K562 (cell line): ENCODE results near the gene GZMM. TPM values are rescaled to one million over a fixed set of nuclear protein-coding genes. Genes with fewer than 3 reads are reported as not detected.
A peak's percentile ranks its signal among the peaks of the same experiment; 100 is the strongest.

Source experiments
- ATAC-seq: fragments of 200-7000 bp; cut with Tn5 transposase; 3 replicates; pipeline ENCODE4 v1.9.1; 2020; ENCODE audit warnings: moderate library complexity
- BruUV-seq: library from RNA; stranded (reverse); fragments of 400-500 nt; replicated peaks from 2 replicates; lab custom pipeline; 2021; lab: Mats Ljungman, UMichigan
- CTCF ChIA-PET: fragments of 300-600 bp; formaldehyde crosslinking; extraction: SDS; loops from one replicate; lab custom pipeline; 2021; ENCODE audit warnings: low intra/inter-chr PET ratio; lab: Yijun Ruan, JAX
- POLR2A ChIA-PET: fragments of 300-600, 350-650 bp; sonication (Branson Sonifier 250); formaldehyde crosslinking; extraction: SDS; loops from one replicate; lab custom pipeline; 2021; ENCODE audit warnings: antibody characterized with exemption, inconsistent platforms; lab: Yijun Ruan, JAX
- DNase-seq, 4 experiments: peaks; one replicate each; pipeline versions ENCODE4 v3.0.0 to v3.0.0-alpha.2; 2011 to 2018; ENCODE audit warnings: low spot score in 3 of 4, mixed read lengths in 3 of 4; ENCODE audit errors: extremely low read depth in 1 of 4
- FAIRE-seq: peaks from 2 replicates; lab custom pipeline; 2011; peaks lifted over from hg19 to GRCh38; lab: Jason Lieb, UNC
- H2AFZ ChIP-seq: 2 replicates; pipeline ENCODE4 v1.6.0; 2011; ENCODE audit warnings: low read depth, low read length, control low read depth, inconsistent platforms
- H3K27ac ChIP-seq: fragments of 200-600 bp; 3 replicates; pipeline ENCODE4 v1.8.0; 2011; ENCODE audit warnings: low read depth, mild to moderate bottlenecking, control low read depth, inconsistent platforms, low read length, moderate library complexity, mixed read lengths; ENCODE audit errors: extremely low read depth
- H3K27me3 ChIP-seq, 2 experiments: fragments of 300-600 bp in 1 of 2; 2 replicates in 1 of 2; 3 replicates in 1 of 2; pipeline versions ENCODE4 v1.6.0 to v1.8.0; 2011; ENCODE audit warnings: inconsistent platforms in 2 of 2, low read length in 2 of 2, mild to moderate bottlenecking in 1 of 2, mixed read lengths in 1 of 2, moderate library complexity in 1 of 2; ENCODE audit not compliant: control insufficient read depth in 2 of 2, insufficient read depth in 2 of 2
- H3K36me3 ChIP-seq: fragments of 300-600 bp; 3 replicates; pipeline ENCODE4 v1.8.0; 2011; ENCODE audit warnings: mild to moderate bottlenecking, low read length, inconsistent platforms; ENCODE audit not compliant: control insufficient read depth, insufficient read depth
- H3K4me1 ChIP-seq, 2 experiments: fragments of 200-600 bp in 1 of 2; replicated peaks in 1 of 2; 2 replicates in 1 of 2; 3 replicates in 1 of 2; pipeline versions ENCODE4 v1.5.1 to v1.8.0; 2011; ENCODE audit warnings: inconsistent platforms in 2 of 2, low read length in 2 of 2, mild to moderate bottlenecking in 1 of 2, mixed read lengths in 1 of 2, moderate library complexity in 1 of 2; ENCODE audit not compliant: control insufficient read depth in 2 of 2, insufficient read depth in 2 of 2
- H3K4me2 ChIP-seq: 2 replicates; pipeline ENCODE4 v1.6.1; 2011; ENCODE audit warnings: low read length, control low read depth, inconsistent platforms, mixed read lengths; ENCODE audit not compliant: insufficient read depth
- H3K4me3 ChIP-seq: fragments of 200-600 bp; sonication (generic), shearing (Covaris generic); 2 replicates; pipeline ENCODE4 v1.5.1; 2016; ENCODE audit warnings: control low read depth, inconsistent platforms
- H3K79me2 ChIP-seq: fragments of 200-600 bp; 3 replicates; pipeline ENCODE4 v1.8.0; 2011; ENCODE audit warnings: low read length, inconsistent platforms; ENCODE audit not compliant: control insufficient read depth, insufficient read depth
- H3K9ac ChIP-seq, 2 experiments: 2 replicates each; pipeline versions ENCODE4 v1.6.0 to v1.6.1; 2011; ENCODE audit warnings: low read depth in 2 of 2, low read length in 2 of 2, control low read depth in 1 of 2, inconsistent platforms in 1 of 2, mild to moderate bottlenecking in 1 of 2, mixed read lengths in 1 of 2; ENCODE audit not compliant: insufficient read depth in 1 of 2
- H3K9me1 ChIP-seq: one replicate; pipeline ENCODE4 v1.6.0; 2011; ENCODE audit warnings: inconsistent platforms, mild to moderate bottlenecking, low read length, moderate library complexity; ENCODE audit not compliant: control insufficient read depth, insufficient read depth
- H3K9me3 ChIP-seq: replicated peaks from 2 replicates; pipeline ENCODE4 v1.5.1; 2011; ENCODE audit warnings: low read depth, low read length, inconsistent platforms; ENCODE audit not compliant: control insufficient read depth, insufficient read depth
- H4K20me1 ChIP-seq: replicated peaks from 2 replicates; pipeline ENCODE4 v1.6.1; 2011; ENCODE audit warnings: low read length, inconsistent platforms, mixed read lengths; ENCODE audit not compliant: control insufficient read depth, insufficient read depth
- BRF2 ChIP-seq: IDR thresholded peaks from 3 replicates; pipeline ENCODE4 v1.6.1; 2011; ENCODE audit warnings: borderline replicate concordance, mild to moderate bottlenecking; ENCODE audit not compliant: insufficient read length, insufficient read depth
- CXXC5 ChIP-seq: fragments of 250-450 bp; sonication (Bioruptor Pico); IDR thresholded peaks from 2 replicates; pipeline ENCODE4 v1.8.0; 2022; ENCODE audit warnings: inconsistent platforms, mild to moderate bottlenecking, moderate library complexity
- FOXK1 ChIP-seq: sonication (generic); formaldehyde crosslinking; IDR thresholded peaks from 2 replicates; pipeline ENCODE4 v1.8.0; 2022; ENCODE audit warnings: missing genetic modification reagents, mild to moderate bottlenecking, borderline replicate concordance
- GABPB1 ChIP-seq: sonication (generic); formaldehyde crosslinking; IDR thresholded peaks from 2 replicates; pipeline ENCODE4 v1.8.0; 2022; ENCODE audit warnings: mild to moderate bottlenecking, missing genetic modification reagents
- HBP1 ChIP-seq: fragments of 450-650 bp; formaldehyde crosslinking; IDR thresholded peaks from 2 replicates; pipeline ENCODE4 v1.4.0; 2022; ENCODE audit warnings: missing genetic modification characterization
- HDAC2 ChIP-seq: fragments of 450-650 bp; IDR thresholded peaks from 2 replicates; pipeline ENCODE4 v1.6.1; 2016; ENCODE audit warnings: mild to moderate bottlenecking
- HEY1 ChIP-seq: fragments of 250-450 bp; sonication (Bioruptor Pico); IDR thresholded peaks from 2 replicates; pipeline ENCODE4 v1.5.0; 2020; ENCODE audit warnings: mild to moderate bottlenecking, moderate library complexity, borderline replicate concordance
- ILF3 ChIP-seq: fragments of 450-650 bp; IDR thresholded peaks from 2 replicates; pipeline ENCODE4 v1.6.1; 2018; ENCODE audit warnings: antibody characterized with exemption, mild to moderate bottlenecking, moderate library complexity, borderline replicate concordance
- MECOM ChIP-seq: fragments of 250-450 bp; sonication (Bioruptor Pico); IDR thresholded peaks from 2 replicates; pipeline ENCODE4 v1.8.0; 2022; ENCODE audit warnings: inconsistent platforms
- NFIC ChIP-seq: fragments of 450-650 bp; IDR thresholded peaks from 2 replicates; pipeline ENCODE4 v1.6.1; 2017; ENCODE audit warnings: mild to moderate bottlenecking, inconsistent platforms
- POLR2A ChIP-seq: fragments of 450-650 bp; conservative IDR thresholded peaks from 2 replicates; pipeline ENCODE4 v1.6.1; 2016
- RERE ChIP-seq: sonication (generic); formaldehyde crosslinking; IDR thresholded peaks from 2 replicates; pipeline ENCODE4 v1.8.0; 2023; ENCODE audit warnings: missing genetic modification reagents, mild to moderate bottlenecking, borderline replicate concordance
- RUNX1 ChIP-seq: sonication (generic); IDR thresholded peaks from 2 replicates; pipeline ENCODE4 v1.6.1; 2016; ENCODE audit warnings: antibody characterized with exemption, low read depth
- U2AF2 ChIP-seq: fragments of 200-400 bp; formaldehyde crosslinking; optimal IDR thresholded peaks from 2 replicates; pipeline ENCODE3; 2017; ENCODE audit warnings: low read depth, mild to moderate bottlenecking, low read length
- ZSCAN32 ChIP-seq: fragments of 450-650 bp; formaldehyde crosslinking; IDR thresholded peaks from 2 replicates; pipeline ENCODE4 v1.4.0; 2020; ENCODE audit warnings: mild to moderate bottlenecking, moderate library complexity
- WGBS: fragments of 100-300 bp; shearing (Covaris generic); methylation state at CpG from one replicate; pipeline ENCODE4 v1.1.6; 2016; ENCODE audit warnings: low coverage, mixed read lengths; ENCODE audit not compliant: insufficient coverage; ENCODE audit errors: missing lambda C conversion rate; 5-methylcytosine and 5-hydroxymethylcytosine counted together
- in situ Hi-C: fragments of 300-500 bp; cut with MboI; formaldehyde crosslinking; loops from 4 replicates; pipeline ENCODE4 v1.15.0; 2018; ENCODE audit warnings: inconsistent platforms, mixed read lengths
- intact Hi-C: fragments of 100-400 bp; cut with micrococcal nuclease; formaldehyde crosslinking; loops from 2 replicates; pipeline ENCODE4 v1.14.2; 2022
- polyA plus RNA-seq, 8 experiments: library from polyadenylated mRNA; depleted of rRNA in 4 of 8; stranded (reverse) in 5 of 8; unstranded in 3 of 8; fragments of >200 nt; fragmentation: Nextera tagmentation in 2 of 8; fragmentation: Illumina TruSeq in 1 of 8; extraction: Ambion mirVana in 2 of 8; extraction: Trizol in 1 of 8; gene quantifications; 2 replicates each; pipeline versions ENCODE4 v1.2.1 to v1.2.3, GENCODE V29; 2011 to 2014; ENCODE audit warnings: inconsistent platforms in 1 of 8, missing spikeins in 1 of 8
- total RNA-seq, 7 experiments: library from RNA; depleted of rRNA in 6 of 7; stranded (reverse); fragments of >200 nt in 6 of 7; fragmentation: Illumina TruSeq in 2 of 7; extraction: Trizol in 2 of 7; gene quantifications; 2 replicates each; pipeline versions ENCODE4 v1.2.1 to v1.2.3, GENCODE V29; 2011 to 2021; ENCODE audit warnings: low replicate concordance in 1 of 7

The GZMM gene
- total and polyA plus RNA-seq, 9 of the 15 experiments (the other 6 are each of a cell fraction or from before 2014, with no cell fraction given), result 0.08 to 2.6 (median 0.70) TPM; not detected in 2

GRCh38 chr19:583968-584239 is 40.1 kb downstream of the GZMM start:
- FAIRE-seq, result no peak
- DNase-seq, result peak in 1 of 4 experiments; percentile 19
- intact Hi-C loops, result loop anchor here (10.0 kb wide), 2 partner anchors 49 to 151 kb away; partner anchors contain the start of gene CDC34
- TF ChIP-seq BRF2, result no peak
- 0 out of 2 replicates have a peak, but pooled peaks have one; percentile 20 for TF ChIP-seq ILF3
- 0 out of 2 replicates have a peak, but pooled peaks have one; percentile 33 for TF ChIP-seq ZSCAN32 (CRISPR knock-in tag)
- TF ChIP-seq POLR2A, result peak; percentile 78; the same call in 1 of the 2 replicates
- TF ChIP-seq RUNX1, result no peak
- TF ChIP-seq CXXC5 (CRISPR knock-in tag), result 0 out of 2 replicates have a peak, but pooled peaks have one; percentile 18
- TF ChIP-seq RERE (CRISPR knock-in tag), result no peak
- TF ChIP-seq NFIC, result 0 out of 2 replicates have a peak, but pooled peaks have one; percentile 3
- no peak for TF ChIP-seq FOXK1 (CRISPR knock-in tag)
- no peak for TF ChIP-seq HEY1 (CRISPR knock-in tag)
- TF ChIP-seq HDAC2, result no peak
- TF ChIP-seq HBP1 (CRISPR knock-in tag), result 0 out of 2 replicates have a peak, but pooled peaks have one; percentile 12
- TF ChIP-seq GABPB1 (CRISPR knock-in tag), result 0 out of 2 replicates have a peak, but pooled peaks have one; percentile 4
- no peak for TF ChIP-seq MECOM (CRISPR knock-in tag)
- TF ChIP-seq U2AF2, result no peak

More at GRCh38 chr19:583968-584239, 40.1 kb downstream of the GZMM start:
- CTCF ChIA-PET, result interaction anchor here (1.1 kb wide), 1 partner anchor 150 kb away, joined by 4 read pairs; no protein-coding TSS in a partner anchor
- BruUV-seq, result no TSS peak
- Histone ChIP-seq H2AFZ (no peak overlapping the region), H3K4me3 (no peak overlapping the region), H3K36me3 (peaks cover 44% of the 10 kb centered on the region; the same call in 1 of the 3 replicates), H4K20me1 (peaks cover 34% of the 10 kb centered on the region), H3K4me1 (peaks cover 0 to 88% of the 10 kb centered on the region in 2 experiments; a peak in 2 of 5 replicates), H3K79me2 (peaks cover 17% of the 10 kb centered on the region), H3K4me2 (no peak overlapping the region), H3K27ac (no peak overlapping the region), H3K9ac (no peak overlapping the region; a peak in 2 of 4 replicates), H3K27me3 (no peaks in the 10 kb centered on the region), H3K9me1 (no peaks in the 10 kb centered on the region), H3K9me3 (no peaks in the 10 kb centered on the region)
- ATAC-seq, result peak; percentile 51
- POLR2A ChIA-PET, result interaction anchor here (0.8 to 3.1 kb wide), 4 partner anchors 10 to 20 kb away, joined by 3 to 41 read pairs (median 9); partner anchors contain the start of gene BSG
- WGBS, result 90% methylated on average over 3 of the region's 5 CpGs
- in situ Hi-C loops, result no loop called here
